Measurements from ENCODE around the gene RAB33A. TPM values are rescaled to one million over a fixed set of nuclear protein-coding genes. Genes with fewer than 3 reads are reported as not detected.

The RAB33A gene
- total RNA-seq, 1 donor from 2014 or later: 1.7 TPM

DNA sequence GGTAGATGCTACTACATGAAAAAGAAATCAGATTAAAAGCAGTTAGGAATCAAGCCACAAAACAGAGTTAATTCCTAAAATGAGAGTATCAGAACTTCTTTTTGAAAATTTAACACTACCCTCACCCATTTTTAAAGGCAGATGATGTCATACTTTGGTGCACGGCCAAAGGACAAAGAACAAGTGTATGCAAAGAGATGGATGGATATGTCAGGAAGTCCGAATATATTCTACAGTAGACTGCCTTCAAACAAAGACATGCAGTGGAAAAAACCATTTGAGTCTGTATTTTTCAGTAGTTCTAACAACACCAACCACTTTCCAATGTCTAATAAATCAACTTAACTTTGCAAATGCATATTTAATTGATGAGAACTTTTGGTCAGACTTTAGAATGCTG lies 8.4 kb upstream of the RAB33A start:
- no peak overlapping the region for H3K27ac ChIP-seq (ENCODE audit: low read depth, low read length)
- TF ChIP-seq, protein P1, sequence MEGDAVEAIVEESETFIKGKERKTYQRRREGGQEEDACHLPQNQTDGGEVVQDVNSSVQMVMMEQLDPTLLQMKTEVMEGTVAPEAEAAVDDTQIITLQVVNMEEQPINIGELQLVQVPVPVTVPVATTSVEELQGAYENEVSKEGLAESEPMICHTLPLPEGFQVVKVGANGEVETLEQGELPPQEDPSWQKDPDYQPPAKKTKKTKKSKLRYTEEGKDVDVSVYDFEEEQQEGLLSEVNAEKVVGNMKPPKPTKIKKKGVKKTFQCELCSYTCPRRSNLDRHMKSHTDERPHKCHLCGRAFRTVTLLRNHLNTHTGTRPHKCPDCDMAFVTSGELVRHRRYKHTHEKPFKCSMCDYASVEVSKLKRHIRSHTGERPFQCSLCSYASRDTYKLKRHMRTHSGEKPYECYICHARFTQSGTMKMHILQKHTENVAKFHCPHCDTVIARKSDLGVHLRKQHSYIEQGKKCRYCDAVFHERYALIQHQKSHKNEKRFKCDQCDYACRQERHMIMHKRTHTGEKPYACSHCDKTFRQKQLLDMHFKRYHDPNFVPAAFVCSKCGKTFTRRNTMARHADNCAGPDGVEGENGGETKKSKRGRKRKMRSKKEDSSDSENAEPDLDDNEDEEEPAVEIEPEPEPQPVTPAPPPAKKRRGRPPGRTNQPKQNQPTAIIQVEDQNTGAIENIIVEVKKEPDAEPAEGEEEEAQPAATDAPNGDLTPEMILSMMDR (IDR thresholded peaks at IDR 0.05; ENCODE audit: insufficient read depth, low read depth, low read length): no peak
- no peak for TF ChIP-seq EZH2 (IDR thresholded peaks at IDR 0.05; ENCODE audit: insufficient read depth, low read length)
- H4K20me1 ChIP-seq (ENCODE audit: insufficient read depth, low read length): no peaks in the 10 kb centered on the region
- H3K36me3 ChIP-seq (ENCODE audit: insufficient read depth, low read length): no peaks in the 10 kb centered on the region
- peaks cover 5% of the 10 kb centered on the region for H3K4me1 Mint-ChIP-seq (ENCODE audit: low read depth, unreplicated experiment)
- H3K27me3 ChIP-seq (ENCODE audit: insufficient read depth, low read length): no peaks in the 10 kb centered on the region
- no peaks in the 10 kb centered on the region for H3K27me3 Mint-ChIP-seq (ENCODE audit: low read depth, unreplicated experiment)
- peaks cover 16% of the 10 kb centered on the region for H3K4me1 ChIP-seq (ENCODE audit: insufficient read depth, low read length)
- H3K9ac ChIP-seq (ENCODE audit: low read length): no peak overlapping the region
- FAIRE-seq (no peak), DNase-seq (ENCODE audit: low read depth) (no peak)
- no peaks in the 10 kb centered on the region for H3K9me3 Mint-ChIP-seq (ENCODE audit: unreplicated experiment)
- no peak overlapping the region for H3K27ac Mint-ChIP-seq (ENCODE audit: unreplicated experiment)
- no peak overlapping the region for H3K4me2 ChIP-seq (ENCODE audit: low read length)
- H3K4me3 ChIP-seq (ENCODE audit: insufficient read depth, low read depth, low read length): no peak overlapping the region
- no peaks in the 10 kb centered on the region for H3K36me3 Mint-ChIP-seq (ENCODE audit: low read depth, unreplicated experiment)
- H2AFZ ChIP-seq (ENCODE audit: low read depth, low read length): no peak overlapping the region
- H3K9me3 ChIP-seq (ENCODE audit: insufficient read depth, low read depth, low read length): no peaks in the 10 kb centered on the region
- peaks cover 28% of the 10 kb centered on the region for H3K79me2 ChIP-seq (ENCODE audit: insufficient read depth, low read length)
- H3K4me3 Mint-ChIP-seq (ENCODE audit: unreplicated experiment): no peak overlapping the region

DNA sequence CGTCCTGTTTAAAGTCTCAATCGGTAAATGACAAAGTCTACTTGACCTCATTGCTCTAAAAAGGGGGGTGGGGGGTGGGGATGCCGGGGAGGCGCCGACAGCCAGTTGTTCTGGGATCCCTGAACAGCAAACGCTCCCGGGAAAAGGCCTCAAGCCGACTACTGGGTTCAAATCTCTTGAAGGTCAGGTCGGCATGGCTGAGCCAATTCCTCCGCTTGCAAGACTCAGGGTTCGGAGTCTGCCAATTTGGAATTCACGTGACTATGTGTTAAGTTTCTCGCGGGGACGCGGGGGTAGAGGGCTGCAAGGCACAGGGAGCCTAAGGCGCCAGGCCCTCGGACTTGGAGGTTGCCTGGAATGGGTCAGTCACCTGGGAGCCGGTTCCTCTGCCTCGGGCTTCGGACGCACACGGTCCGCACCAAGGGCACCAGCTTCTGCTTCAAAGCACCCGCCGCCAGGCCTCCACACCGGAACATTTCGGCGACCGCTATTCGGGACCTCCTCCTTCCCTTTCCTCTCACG lies 6.5 kb upstream of the RAB33A start:
- H3K9ac ChIP-seq (ENCODE audit: low read length): peak overlapping the region; percentile 92
- Mint-ChIP-seq H3K4me3 (ENCODE audit: unreplicated experiment) (peak overlapping the region; percentile 94), H3K27ac (ENCODE audit: unreplicated experiment) (peak overlapping the region; percentile 89), H3K9me3 (ENCODE audit: unreplicated experiment) (no peaks in the 10 kb centered on the region), H3K27me3 (ENCODE audit: low read depth, unreplicated experiment) (no peaks in the 10 kb centered on the region), H3K36me3 (ENCODE audit: low read depth, unreplicated experiment) (no peaks in the 10 kb centered on the region), H3K4me1 (ENCODE audit: low read depth, unreplicated experiment) (peaks cover 5% of the 10 kb centered on the region)
- peaks cover 16% of the 10 kb centered on the region for H3K4me1 ChIP-seq (ENCODE audit: insufficient read depth, low read length)
- TF ChIP-seq EZH2 (IDR thresholded peaks at IDR 0.05; ENCODE audit: insufficient read depth, low read length): no peak
- TF ChIP-seq, protein P1 (IDR thresholded peaks at IDR 0.05; ENCODE audit: insufficient read depth, low read depth, low read length): no peak
- H4K20me1 ChIP-seq (ENCODE audit: insufficient read depth, low read length): no peaks in the 10 kb centered on the region
- peak overlapping the region; percentile 85 for H3K4me2 ChIP-seq (ENCODE audit: low read length)
- no peak for DNase-seq (ENCODE audit: low read depth)
- no peaks in the 10 kb centered on the region for H3K27me3 ChIP-seq (ENCODE audit: insufficient read depth, low read length)
- peaks cover 26% of the 10 kb centered on the region for H3K79me2 ChIP-seq (ENCODE audit: insufficient read depth, low read length)
- no peaks in the 10 kb centered on the region for H3K9me3 ChIP-seq (ENCODE audit: insufficient read depth, low read depth, low read length)
- FAIRE-seq: no peak
- no peaks in the 10 kb centered on the region for H3K36me3 ChIP-seq (ENCODE audit: insufficient read depth, low read length)
- peak overlapping the region; percentile 80 for H3K4me3 ChIP-seq (ENCODE audit: insufficient read depth, low read depth, low read length)
- peak overlapping the region; percentile 79 for H2AFZ ChIP-seq (ENCODE audit: low read depth, low read length)
- H3K27ac ChIP-seq (ENCODE audit: low read depth, low read length): peak overlapping the region; percentile 91

DNA sequence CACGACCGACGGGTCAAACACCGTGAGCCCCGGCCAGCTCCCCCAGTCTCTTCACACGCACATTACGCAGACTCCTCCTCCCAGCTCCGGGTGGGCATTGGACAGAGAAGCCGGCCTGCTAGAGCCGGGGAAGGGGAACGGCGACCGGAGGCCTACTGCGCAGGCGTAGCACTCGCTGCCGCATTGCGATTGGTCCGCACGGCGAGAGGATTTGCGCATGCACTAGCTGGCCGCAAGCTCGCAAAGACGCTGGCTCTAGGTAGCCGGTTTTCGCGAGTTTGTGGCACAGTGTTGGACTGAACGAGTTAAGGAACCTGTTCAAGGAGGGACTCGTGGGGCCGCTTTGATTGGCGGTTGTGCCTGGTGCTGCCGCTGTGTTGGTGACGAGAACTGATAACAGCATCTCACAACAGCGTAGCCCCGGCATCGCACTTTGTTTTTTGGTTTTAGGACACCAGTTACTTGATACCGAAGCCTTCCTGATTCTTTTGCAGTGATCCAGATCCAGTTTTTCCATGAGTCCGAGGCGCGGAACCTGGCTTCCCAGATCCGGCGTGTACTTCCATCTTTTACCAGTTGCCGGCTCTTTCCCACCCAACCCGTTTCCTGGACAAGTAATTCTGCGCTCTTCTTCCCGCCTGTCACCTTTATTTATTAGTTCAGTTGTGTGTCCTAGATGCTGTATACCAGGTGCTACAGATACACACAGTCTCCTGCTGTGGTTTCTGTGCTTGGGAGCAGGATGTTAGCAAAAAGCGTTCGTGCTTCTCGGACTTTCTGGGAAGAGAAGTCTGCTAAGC lies 5.9 kb upstream of the RAB33A start, which contains the start of gene AIFM1:
AIFM1 (minus strand) TSS at position 139 of the 800 bp plus-strand sequence. CDS start 185 bp downstream, outside the sequence.
- H3K9me3 ChIP-seq (ENCODE audit: insufficient read depth, low read depth, low read length): no peaks in the 10 kb centered on the region
- H3K36me3 Mint-ChIP-seq (ENCODE audit: low read depth, unreplicated experiment): no peaks in the 10 kb centered on the region

More for the DNA sequence above, 5.9 kb upstream of the RAB33A start, which contains the start of gene AIFM1:
- TF ChIP-seq EZH2 (IDR thresholded peaks at IDR 0.05; ENCODE audit: insufficient read depth, low read length): no peak
- TF ChIP-seq, protein P1 (IDR thresholded peaks at IDR 0.05; ENCODE audit: insufficient read depth, low read depth, low read length): no peak
- peak; percentile 60 for FAIRE-seq
- H3K4me1 ChIP-seq (ENCODE audit: insufficient read depth, low read length): peaks cover 16% of the 10 kb centered on the region
- H3K9me3 Mint-ChIP-seq (ENCODE audit: unreplicated experiment): no peaks in the 10 kb centered on the region
- peaks cover 3% of the 10 kb centered on the region for H3K27me3 ChIP-seq (ENCODE audit: insufficient read depth, low read length)
- H3K79me2 ChIP-seq (ENCODE audit: insufficient read depth, low read length): peaks cover 25% of the 10 kb centered on the region
- peak within 1 kb of the TSS; percentile 91 for H3K27ac ChIP-seq (ENCODE audit: low read depth, low read length)
- H3K27ac Mint-ChIP-seq (ENCODE audit: unreplicated experiment): peak within 1 kb of the TSS; percentile 89
- peaks cover 5% of the 10 kb centered on the region for H3K4me1 Mint-ChIP-seq (ENCODE audit: low read depth, unreplicated experiment)
- peak within 1 kb of the TSS; percentile 94 for H3K4me3 Mint-ChIP-seq (ENCODE audit: unreplicated experiment)
- H3K9ac ChIP-seq (ENCODE audit: low read length): peak within 1 kb of the TSS; percentile 92
- peak; percentile 97 for DNase-seq (ENCODE audit: low read depth)
- H3K36me3 ChIP-seq (ENCODE audit: insufficient read depth, low read length): no peaks in the 10 kb centered on the region
- peak within 1 kb of the TSS; percentile 80 for H3K4me3 ChIP-seq (ENCODE audit: insufficient read depth, low read depth, low read length)
- H3K27me3 Mint-ChIP-seq (ENCODE audit: low read depth, unreplicated experiment): no peaks in the 10 kb centered on the region
- no peaks in the 10 kb centered on the region for H4K20me1 ChIP-seq (ENCODE audit: insufficient read depth, low read length)
- H3K4me2 ChIP-seq (ENCODE audit: low read length): peak within 1 kb of the TSS; percentile 85
- peak within 1 kb of the TSS; percentile 88 for H2AFZ ChIP-seq (ENCODE audit: low read depth, low read length)

Data from astrocyte (in vitro differentiated cells and primary cell).